DND-41 (cell line): Measurements from ENCODE around the gene EEFSEC.

ENCODE experiments used
- ATAC-seq: fragments of 200-7000 bp; cut with Tn5 transposase; 3 replicates; pipeline ENCODE4 v1.9.1; 2021; ENCODE audit warnings: low read depth; ENCODE audit not compliant: insufficient read depth
- DNase-seq: peaks from one replicate; pipeline ENCODE4 v3.0.0-alpha.2; 2020
- H2AFZ ChIP-seq: 2 replicates; pipeline ENCODE4 v1.6.0; 2012; ENCODE audit warnings: low read depth, low read length
- H3K27ac ChIP-seq: 2 replicates; pipeline ENCODE4 v1.5.1; 2012; ENCODE audit warnings: low read length, inconsistent platforms
- H3K27me3 ChIP-seq: fragments of 200-600 bp; sonication (generic); 2 replicates; pipeline ENCODE4 v1.6.0; 2012; ENCODE audit warnings: low read length, mild to moderate bottlenecking, inconsistent platforms; ENCODE audit not compliant: insufficient read depth, poor library complexity
- H3K36me3 ChIP-seq: 2 replicates; pipeline ENCODE4 v1.5.1; 2012; ENCODE audit warnings: low read length, inconsistent platforms; ENCODE audit not compliant: insufficient read depth
- H3K4me1 ChIP-seq: 2 replicates; pipeline ENCODE4 v1.5.1; 2012; ENCODE audit warnings: mild to moderate bottlenecking, low read length; ENCODE audit not compliant: insufficient read depth
- H3K4me2 ChIP-seq: 2 replicates; pipeline ENCODE4 v1.6.0; 2012; ENCODE audit warnings: mild to moderate bottlenecking, moderate library complexity, low read length, inconsistent platforms; ENCODE audit not compliant: insufficient read depth
- H3K4me3 ChIP-seq, 2 experiments: fragments of 200-600 bp in 1 of 2; shearing (Covaris generic) in 1 of 2; 2 replicates each; pipeline ENCODE4 v1.5.1; 2012 to 2016; ENCODE audit warnings: inconsistent platforms in 2 of 2, low read length in 2 of 2, mild to moderate bottlenecking in 2 of 2, low read depth in 1 of 2, moderate library complexity in 1 of 2
- H3K79me2 ChIP-seq: 2 replicates; pipeline ENCODE4 v1.6.0; 2012; ENCODE audit warnings: low read length, inconsistent platforms; ENCODE audit not compliant: insufficient read depth
- H3K9ac ChIP-seq: 2 replicates; pipeline ENCODE4 v1.6.0; 2012; ENCODE audit warnings: low read depth, mild to moderate bottlenecking, inconsistent platforms, low read length, moderate library complexity
- H3K9me3 ChIP-seq: 2 replicates; pipeline ENCODE4 v1.5.1; 2012; ENCODE audit warnings: low read length, moderate library complexity, mild to moderate bottlenecking, inconsistent platforms; ENCODE audit not compliant: insufficient read depth, severe bottlenecking
- H4K20me1 ChIP-seq: 2 replicates; pipeline ENCODE4 v1.6.0; 2012; ENCODE audit warnings: low read length; ENCODE audit not compliant: insufficient read depth
- EZH2 ChIP-seq: IDR thresholded peaks from 3 replicates; pipeline ENCODE4 v1.6.1; 2012; ENCODE audit warnings: borderline replicate concordance, low read depth, mild to moderate bottlenecking, moderate library complexity, low read length, inconsistent platforms; ENCODE audit not compliant: severe bottlenecking
- TF ChIP-seq, protein P1 (sequence below): IDR thresholded peaks from 2 replicates; pipeline ENCODE4 v1.5.1; 2012; ENCODE audit warnings: borderline replicate concordance, low read length, moderate library complexity, mild to moderate bottlenecking; ENCODE audit not compliant: poor library complexity, severe bottlenecking; ENCODE audit errors: extremely low read depth

Gene EEFSEC

DNA sequence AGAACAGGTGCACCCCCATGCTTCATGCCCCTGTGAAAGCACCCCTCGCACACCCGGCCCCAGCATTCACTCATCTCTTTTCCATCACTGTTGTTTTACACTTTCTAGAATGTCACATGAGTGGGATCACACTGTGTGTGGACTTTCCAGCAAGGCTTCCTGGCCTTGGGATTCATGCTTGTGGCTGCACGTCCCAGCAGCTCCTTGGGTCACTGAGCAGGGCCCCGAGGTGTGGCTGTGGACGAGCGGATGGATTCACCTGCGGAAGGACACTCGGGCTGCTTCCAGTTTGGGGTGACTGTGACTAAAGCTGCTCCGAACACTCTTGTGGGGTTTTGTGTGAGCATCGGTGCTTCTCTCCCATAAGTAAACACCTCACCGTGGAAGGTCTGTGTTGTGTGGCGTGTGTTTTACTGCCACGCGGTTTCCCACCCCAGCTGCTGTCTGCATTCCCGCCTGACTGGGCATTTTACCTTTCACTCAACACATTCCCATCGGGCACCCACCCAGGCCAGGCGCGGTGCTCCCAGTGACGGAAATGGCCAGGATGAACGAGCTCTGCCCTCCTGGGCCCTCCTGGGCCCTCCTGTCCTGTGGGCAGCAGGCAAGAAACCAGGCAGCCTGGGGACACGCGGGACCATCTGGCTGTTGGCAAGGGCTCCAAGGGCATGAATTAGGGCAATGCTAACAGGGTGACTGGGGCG lies 272.0 kb downstream of the EEFSEC start:
- H3K4me1 ChIP-seq = no peaks in the 10 kb centered on the region
- no peaks in the 10 kb centered on the region for H3K9me3 ChIP-seq
- H3K4me2 ChIP-seq = no peak overlapping the region
- H3K27me3 ChIP-seq = no peaks in the 10 kb centered on the region
- no peaks in the 10 kb centered on the region; the same call in 1 of the 2 replicates for H4K20me1 ChIP-seq
- no peaks in the 10 kb centered on the region for H3K36me3 ChIP-seq
- no peak overlapping the region for H2AFZ ChIP-seq
- ATAC-seq (no peak), DNase-seq (no peak)
- TF ChIP-seq, protein P1, sequence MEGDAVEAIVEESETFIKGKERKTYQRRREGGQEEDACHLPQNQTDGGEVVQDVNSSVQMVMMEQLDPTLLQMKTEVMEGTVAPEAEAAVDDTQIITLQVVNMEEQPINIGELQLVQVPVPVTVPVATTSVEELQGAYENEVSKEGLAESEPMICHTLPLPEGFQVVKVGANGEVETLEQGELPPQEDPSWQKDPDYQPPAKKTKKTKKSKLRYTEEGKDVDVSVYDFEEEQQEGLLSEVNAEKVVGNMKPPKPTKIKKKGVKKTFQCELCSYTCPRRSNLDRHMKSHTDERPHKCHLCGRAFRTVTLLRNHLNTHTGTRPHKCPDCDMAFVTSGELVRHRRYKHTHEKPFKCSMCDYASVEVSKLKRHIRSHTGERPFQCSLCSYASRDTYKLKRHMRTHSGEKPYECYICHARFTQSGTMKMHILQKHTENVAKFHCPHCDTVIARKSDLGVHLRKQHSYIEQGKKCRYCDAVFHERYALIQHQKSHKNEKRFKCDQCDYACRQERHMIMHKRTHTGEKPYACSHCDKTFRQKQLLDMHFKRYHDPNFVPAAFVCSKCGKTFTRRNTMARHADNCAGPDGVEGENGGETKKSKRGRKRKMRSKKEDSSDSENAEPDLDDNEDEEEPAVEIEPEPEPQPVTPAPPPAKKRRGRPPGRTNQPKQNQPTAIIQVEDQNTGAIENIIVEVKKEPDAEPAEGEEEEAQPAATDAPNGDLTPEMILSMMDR = no peak
- no peak for TF ChIP-seq EZH2
- H3K27ac ChIP-seq = no peak overlapping the region
- H3K9ac ChIP-seq = no peak overlapping the region
- H3K79me2 ChIP-seq = no peaks in the 10 kb centered on the region
- H3K4me3 ChIP-seq = no peak overlapping the region

DNA sequence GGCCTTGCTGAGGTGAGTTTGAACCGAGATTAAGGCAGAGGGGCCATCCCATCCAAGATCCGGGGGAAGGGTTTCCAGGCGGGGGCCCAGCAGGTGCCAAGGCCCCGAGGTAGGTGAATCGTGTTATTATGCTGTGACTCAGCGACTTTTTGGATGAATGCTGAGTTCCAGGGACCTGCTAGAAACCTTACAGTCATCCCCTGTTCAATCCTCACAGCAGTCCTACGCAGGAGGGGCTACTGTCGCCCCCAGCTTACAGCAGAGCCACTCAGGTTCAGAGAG lies 272.5 kb downstream of the EEFSEC start:
- no peaks in the 10 kb centered on the region for H3K27me3 ChIP-seq
- H3K27ac ChIP-seq = no peak overlapping the region
- no peak for TF ChIP-seq EZH2
- ATAC-seq (no peak), DNase-seq (no peak)
- no peaks in the 10 kb centered on the region for H3K4me1 ChIP-seq
- no peak overlapping the region for H2AFZ ChIP-seq
- no peak overlapping the region for H3K9ac ChIP-seq
- H3K36me3 ChIP-seq = no peaks in the 10 kb centered on the region
- no peaks in the 10 kb centered on the region for H3K79me2 ChIP-seq
- H3K9me3 ChIP-seq = no peaks in the 10 kb centered on the region
- H4K20me1 ChIP-seq = no peaks in the 10 kb centered on the region; the same call in 1 of the 2 replicates
- no peak overlapping the region for H3K4me2 ChIP-seq
- no peak overlapping the region for H3K4me3 ChIP-seq

DNA sequence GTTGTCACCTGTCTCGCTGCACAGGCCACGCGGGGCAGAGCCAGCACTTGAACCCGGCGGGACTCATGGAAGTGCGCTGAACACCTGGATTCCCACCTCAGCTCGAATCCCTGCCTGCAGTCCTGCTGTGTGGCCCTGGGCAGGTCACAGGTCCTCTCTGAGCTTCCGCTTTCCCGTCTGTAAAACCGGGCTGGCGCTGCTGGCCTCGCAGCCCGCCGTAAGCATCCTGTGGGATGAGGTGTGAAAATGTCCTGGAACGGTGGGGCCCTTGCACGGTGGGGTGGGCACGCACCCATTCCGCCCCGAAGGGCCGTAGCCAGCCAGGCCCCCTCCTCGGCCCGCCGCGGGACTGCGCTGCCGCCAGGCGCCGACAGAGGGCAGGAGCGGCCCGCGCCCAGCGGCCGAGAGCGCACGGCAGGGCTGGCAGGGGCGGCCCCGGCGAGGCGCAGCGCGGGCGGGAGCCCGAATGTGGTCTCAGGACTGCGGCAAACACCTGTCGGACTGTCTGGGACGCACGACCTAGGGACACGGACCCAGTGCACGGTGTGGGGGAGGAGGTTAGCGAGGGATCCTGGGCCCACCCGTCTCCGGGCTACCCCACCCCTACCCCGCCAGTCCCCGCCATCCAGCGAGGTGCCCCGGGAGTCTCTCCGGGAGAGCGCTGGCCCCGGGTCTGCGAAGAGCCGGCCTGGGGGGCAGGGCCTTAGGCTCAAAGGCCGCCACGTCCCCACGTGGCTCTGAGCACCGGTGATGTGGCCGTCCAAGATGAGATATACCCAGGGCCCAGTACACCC lies 273.0 kb downstream of the EEFSEC start:
- Histone ChIP-seq H3K36me3 (no peaks in the 10 kb centered on the region), H2AFZ (no peak overlapping the region), H3K4me3 (no peak overlapping the region), H3K27me3 (no peaks in the 10 kb centered on the region), H3K27ac (no peak overlapping the region), H4K20me1 (no peaks in the 10 kb centered on the region), H3K9ac (no peak overlapping the region), H3K4me2 (no peak overlapping the region), H3K9me3 (no peaks in the 10 kb centered on the region), H3K4me1 (no peaks in the 10 kb centered on the region), H3K79me2 (no peaks in the 10 kb centered on the region)
- no peak for TF ChIP-seq EZH2
- TF ChIP-seq, protein P1 = peak; percentile 62
- ATAC-seq = peak; percentile 71
- no peak for DNase-seq

DNA sequence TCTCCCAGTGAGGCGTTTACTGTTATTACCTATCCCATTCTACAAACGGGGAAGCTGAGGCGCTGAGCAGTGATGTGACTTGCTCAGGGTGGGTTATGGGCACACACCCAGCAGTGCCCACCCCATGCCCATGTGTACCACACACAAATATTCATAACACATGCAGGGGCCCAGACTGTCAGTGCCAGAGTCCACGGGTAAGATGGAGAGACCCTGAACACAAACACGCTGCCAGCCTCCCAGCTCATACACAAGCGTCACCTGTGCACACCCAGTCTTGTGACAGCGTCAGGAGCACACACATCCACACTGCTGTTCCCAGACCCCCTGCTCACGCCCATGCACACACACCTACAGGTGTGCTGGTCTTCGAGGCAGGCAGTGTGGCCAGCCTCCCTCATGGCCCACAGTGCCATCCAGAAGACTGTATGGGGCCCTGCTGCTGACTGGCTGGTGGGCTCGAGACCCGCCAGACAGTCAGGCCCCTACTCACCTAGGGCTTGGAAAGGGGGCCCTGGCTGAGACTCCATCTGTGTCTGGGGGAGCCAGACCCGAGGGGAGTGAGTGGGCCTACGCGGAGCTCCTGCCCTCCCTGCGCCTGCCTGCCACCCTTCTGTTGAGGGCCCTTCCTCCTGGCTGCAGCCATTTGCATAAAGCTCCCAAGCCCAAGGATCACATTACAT lies 274.0 kb downstream of the EEFSEC start:
- Histone ChIP-seq H3K4me3 (no peak overlapping the region), H3K9me3 (no peaks in the 10 kb centered on the region), H3K27ac (no peak overlapping the region), H3K4me1 (no peaks in the 10 kb centered on the region), H3K27me3 (no peaks in the 10 kb centered on the region), H2AFZ (no peak overlapping the region), H3K4me2 (no peak overlapping the region), H3K79me2 (no peaks in the 10 kb centered on the region), H3K36me3 (no peaks in the 10 kb centered on the region), H3K9ac (no peak overlapping the region), H4K20me1 (no peaks in the 10 kb centered on the region)
- TF ChIP-seq EZH2 = no peak
- TF ChIP-seq, protein P1 = no peak
- ATAC-seq (no peak), DNase-seq (no peak)
